Measurements from ENCODE around the gene ZMIZ1.

- TF ChIP-seq CTCF (conservative IDR thresholded peaks at IDR 0.05; ENCODE audit: low read length) (no peak), EZH2phosphoT487 (IDR thresholded peaks at IDR 0.05; ENCODE audit: borderline replicate concordance) (no peak)
Observed at GRCh38 chr10:79063661-79064492, 4.9 kb upstream of the ZMIZ1 start.

Data from Loucy (cell line).